ENCODE results near the gene WWP2.
"Not testable (repeated sequence)": the region's sequence is repeated elsewhere in the genome, so short reads cannot be mapped to it uniquely, and the experiment has no call there.

The WWP2 gene

DNA sequence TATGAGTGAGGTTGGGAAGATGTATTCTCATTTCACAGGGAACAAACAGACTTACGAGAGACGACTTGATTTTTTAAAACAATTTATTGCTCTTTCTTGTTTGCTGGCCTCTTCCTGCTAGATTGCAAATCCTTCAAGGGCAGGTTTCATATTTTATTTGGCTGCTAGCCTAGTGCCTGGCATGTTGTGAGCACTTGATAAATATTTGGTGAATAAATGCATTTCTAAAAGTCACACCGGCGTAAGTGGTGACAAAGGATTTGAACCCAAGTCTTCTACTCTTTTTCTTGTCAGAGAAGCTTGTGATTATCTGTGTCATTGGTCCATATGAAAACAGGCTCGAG is 1.4 kb downstream of the WWP2 start:
- DNase-seq: no peak
- H3K4me3 Mint-ChIP-seq: peak overlapping the region; percentile 89
- peaks cover 46% of the 10 kb centered on the region for H3K4me1 Mint-ChIP-seq (ENCODE audit: low read depth)

DNA sequence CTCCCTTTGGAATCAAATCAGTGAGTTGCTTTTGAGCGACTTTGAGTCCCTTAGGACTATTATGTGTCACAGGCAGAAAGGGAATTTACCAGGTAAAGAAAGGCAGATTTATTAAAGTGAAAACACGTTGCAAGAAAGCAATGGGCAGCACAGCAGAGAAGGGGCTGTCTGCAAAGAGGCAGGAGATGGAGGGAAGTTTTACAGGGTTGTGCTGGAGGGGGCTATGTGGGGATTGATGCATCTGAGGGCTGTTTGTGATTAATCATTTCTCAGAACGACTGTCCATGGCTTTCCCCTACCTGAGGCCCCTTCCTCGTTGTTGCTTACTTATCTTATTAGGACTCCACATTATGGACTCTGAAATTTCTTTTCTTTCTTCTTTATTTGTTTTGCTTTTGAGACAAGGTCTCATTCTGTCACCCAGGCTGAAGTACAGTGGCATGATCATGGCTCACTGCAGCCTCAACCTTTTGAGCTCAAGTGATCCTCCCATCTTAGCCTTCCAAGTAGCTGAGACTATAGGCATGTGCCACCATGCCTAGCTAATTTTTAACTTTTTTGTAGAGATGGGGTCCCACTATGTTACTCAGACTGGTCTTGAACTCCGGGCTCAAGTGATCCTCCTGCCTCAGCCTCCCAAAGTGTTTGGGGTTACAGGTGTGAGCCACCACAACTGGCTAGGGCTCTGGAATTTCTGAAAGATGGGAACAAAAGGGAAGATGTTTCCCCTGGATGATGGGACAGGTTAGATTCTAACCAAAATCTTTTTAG is 5.5 kb downstream of the WWP2 start:
- no peak for DNase-seq
- no peaks in the 10 kb centered on the region for H3K9me3 Mint-ChIP-seq
- peaks cover 62% of the 10 kb centered on the region for H3K4me1 Mint-ChIP-seq (ENCODE audit: low read depth)
- no peak overlapping the region for H3K4me3 Mint-ChIP-seq
- H3K27me3 Mint-ChIP-seq: no peaks in the 10 kb centered on the region
- H3K27ac Mint-ChIP-seq: peak overlapping the region; percentile 69
- H3K36me3 Mint-ChIP-seq (ENCODE audit: low read depth): peaks cover under 1% of the 10 kb centered on the region

More for the DNA sequence above, 1.4 kb downstream of the WWP2 start:
- Mint-ChIP-seq H3K27me3 (no peaks in the 10 kb centered on the region), H3K9me3 (no peaks in the 10 kb centered on the region), H3K36me3 (ENCODE audit: low read depth) (peaks cover 5% of the 10 kb centered on the region), H3K27ac (peak overlapping the region; percentile 97)

DNA sequence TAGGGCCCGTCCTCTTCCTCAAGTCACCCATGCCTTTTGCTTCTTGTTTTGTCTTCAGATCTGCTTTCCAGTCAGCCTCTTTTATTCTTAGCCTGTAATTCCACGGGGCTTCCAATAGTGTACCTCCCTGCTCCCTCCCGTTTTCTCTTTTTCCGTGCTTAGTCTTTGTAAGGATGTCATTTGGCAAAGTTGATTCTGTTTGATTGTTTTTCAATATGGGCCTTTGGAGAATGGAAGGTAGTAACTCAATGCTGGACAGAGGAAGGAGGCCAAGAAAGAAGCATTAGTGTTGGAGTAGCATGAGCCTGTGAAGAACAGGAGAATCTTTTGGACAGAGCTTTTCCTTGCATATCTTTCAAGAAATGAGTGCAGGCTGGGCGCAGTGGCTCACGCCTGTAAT is 6.5 kb downstream of the WWP2 start:
- Mint-ChIP-seq H3K4me3 (no peak overlapping the region), H3K27me3 (no peaks in the 10 kb centered on the region), H3K4me1 (ENCODE audit: low read depth) (peaks cover 62% of the 10 kb centered on the region), H3K27ac (no peak overlapping the region), H3K9me3 (no peaks in the 10 kb centered on the region), H3K36me3 (ENCODE audit: low read depth) (no peaks in the 10 kb centered on the region)
- no peak for DNase-seq

DNA sequence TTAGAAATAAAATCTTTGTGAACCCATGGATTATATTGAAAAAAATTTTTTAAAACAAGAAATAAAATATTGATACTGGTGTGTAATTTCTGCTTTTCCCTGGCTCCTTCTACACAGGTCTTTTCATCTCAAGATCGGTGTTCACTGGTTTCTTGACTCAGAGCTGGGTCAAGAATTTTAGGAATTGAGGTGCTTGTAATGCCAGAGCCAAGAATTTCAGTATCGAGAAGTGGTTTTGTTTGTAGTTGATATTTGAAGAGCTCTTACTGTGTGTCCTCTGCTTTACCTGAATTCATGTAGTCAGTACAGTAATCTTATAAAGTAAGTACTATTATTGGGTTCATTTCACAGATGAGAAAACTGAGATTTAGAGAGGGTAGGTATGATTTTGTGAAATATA is 7.3 kb downstream of the WWP2 start:
- Mint-ChIP-seq H3K9me3 (no peaks in the 10 kb centered on the region), H3K4me1 (ENCODE audit: low read depth) (peaks cover 65% of the 10 kb centered on the region), H3K4me3 (no peak overlapping the region), H3K27me3 (no peaks in the 10 kb centered on the region), H3K36me3 (ENCODE audit: low read depth) (peaks cover 4% of the 10 kb centered on the region), H3K27ac (no peak overlapping the region)
- DNase-seq: no peak

DNA sequence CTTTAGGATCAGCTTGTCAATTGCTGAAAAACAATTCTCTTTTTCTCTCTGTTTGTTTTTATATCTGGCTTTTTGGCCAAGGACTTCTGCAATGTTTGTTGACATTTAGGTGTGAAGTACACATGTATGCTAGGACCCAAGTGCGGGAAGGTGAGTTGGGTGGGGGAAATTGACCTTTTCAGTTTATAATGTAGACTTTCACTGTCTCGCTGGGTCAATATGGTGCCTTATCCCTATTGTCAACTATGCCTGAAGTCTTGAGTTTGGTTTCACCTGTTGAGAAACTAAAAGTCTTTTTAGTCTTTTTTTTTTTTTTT is 9.5 kb downstream of the WWP2 start:
- H3K4me3 Mint-ChIP-seq: no peak overlapping the region
- DNase-seq: no peak
- H3K27me3 Mint-ChIP-seq: no peaks in the 10 kb centered on the region
- H3K9me3 Mint-ChIP-seq: peaks cover 13% of the 10 kb centered on the region
- H3K27ac Mint-ChIP-seq: peak overlapping the region; percentile 67
- H3K4me1 Mint-ChIP-seq (ENCODE audit: low read depth): peaks cover 59% of the 10 kb centered on the region
- peaks cover 23% of the 10 kb centered on the region for H3K36me3 Mint-ChIP-seq (ENCODE audit: low read depth)

DNA sequence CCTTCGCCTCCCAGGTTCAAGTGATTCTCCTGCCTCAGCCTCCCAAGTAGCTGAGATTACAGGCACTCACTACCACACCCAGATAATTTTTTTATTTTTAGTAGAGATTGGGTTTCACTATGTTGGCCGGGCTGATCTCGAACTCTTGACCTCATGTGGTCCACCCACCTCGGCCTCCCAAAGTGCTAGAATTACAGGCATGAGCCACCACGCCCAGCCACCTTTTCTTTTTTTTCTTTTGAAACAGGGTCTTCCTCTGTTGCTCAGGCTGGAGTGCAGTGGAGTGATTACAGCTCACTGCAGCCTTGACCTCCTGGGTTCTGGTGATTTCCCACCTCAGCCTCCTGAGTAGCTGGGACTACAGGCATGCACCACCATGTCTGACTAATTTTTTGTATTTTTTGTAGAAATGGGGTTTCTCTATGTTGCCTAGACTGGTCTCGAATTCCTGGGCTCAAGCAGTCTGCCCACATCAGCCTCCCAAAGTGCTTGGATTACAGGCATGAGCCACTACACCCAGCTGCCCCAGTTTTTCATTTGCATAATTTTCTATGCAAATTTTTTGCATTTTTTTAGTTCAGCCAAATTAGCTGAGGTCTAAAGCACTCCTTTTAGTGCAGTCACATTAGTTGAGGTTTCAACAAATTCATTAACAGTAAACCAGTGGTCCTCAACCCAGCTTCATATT is 11.3 kb downstream of the WWP2 start:
- H3K27me3 Mint-ChIP-seq: no peaks in the 10 kb centered on the region
- peaks cover 45% of the 10 kb centered on the region for H3K4me1 Mint-ChIP-seq (ENCODE audit: low read depth)
- H3K9me3 Mint-ChIP-seq: peaks cover 13% of the 10 kb centered on the region
- no peak overlapping the region for H3K4me3 Mint-ChIP-seq
- no peak for DNase-seq
- peak overlapping the region; percentile 67 for H3K27ac Mint-ChIP-seq
- H3K36me3 Mint-ChIP-seq (ENCODE audit: low read depth): peaks cover 23% of the 10 kb centered on the region

DNA sequence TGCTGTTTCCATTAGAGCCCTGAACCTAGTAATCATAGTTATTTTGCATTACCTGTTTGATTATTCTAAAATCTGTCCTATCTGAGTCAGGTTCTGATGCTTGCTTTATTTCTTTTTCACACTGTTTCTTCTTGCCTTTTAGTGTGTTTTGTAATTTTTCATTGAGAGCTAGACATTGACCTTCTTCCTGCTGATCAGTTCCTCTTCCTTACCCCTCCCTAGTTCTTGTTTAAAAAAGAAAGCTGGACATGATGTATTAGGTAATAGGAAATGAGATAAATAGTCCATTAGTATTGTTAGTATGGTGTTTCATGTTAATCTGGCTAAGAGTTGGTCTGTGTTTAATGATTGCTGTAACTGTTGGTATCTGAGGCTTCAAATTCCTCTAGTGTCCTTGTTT is 13.4 kb downstream of the WWP2 start:
- Mint-ChIP-seq H3K4me1 (ENCODE audit: low read depth) (peaks cover 39% of the 10 kb centered on the region), H3K36me3 (ENCODE audit: low read depth) (peaks cover 31% of the 10 kb centered on the region), H3K27me3 (no peaks in the 10 kb centered on the region), H3K27ac (no peak overlapping the region), H3K4me3 (no peak overlapping the region), H3K9me3 (peaks cover 13% of the 10 kb centered on the region)
- DNase-seq: no peak

DNA sequence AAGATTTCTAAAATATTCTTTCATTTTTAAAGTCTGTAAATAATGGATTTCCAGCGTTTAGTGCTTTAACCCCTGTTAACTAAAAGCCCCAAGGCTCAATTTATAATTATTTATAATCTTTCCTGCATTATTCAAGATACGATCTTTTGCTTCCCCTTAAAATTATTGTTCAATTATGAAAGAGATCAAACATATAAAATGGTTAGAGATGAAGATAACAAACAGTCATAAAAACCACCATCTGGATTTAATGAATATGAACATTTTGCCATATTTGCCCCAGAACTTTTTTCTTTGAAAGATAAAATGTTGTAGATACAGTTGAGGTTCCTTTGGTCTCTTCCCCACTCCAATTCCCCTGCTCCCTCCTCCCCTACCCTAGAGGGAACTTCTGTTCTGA is 17.6 kb downstream of the WWP2 start:
- Mint-ChIP-seq H3K27ac (no peak overlapping the region), H3K36me3 (ENCODE audit: low read depth) (peaks cover 38% of the 10 kb centered on the region), H3K27me3 (no peaks in the 10 kb centered on the region), H3K4me1 (ENCODE audit: low read depth) (peaks cover 12% of the 10 kb centered on the region), H3K4me3 (no peak overlapping the region), H3K9me3 (peaks cover 13% of the 10 kb centered on the region)
- DNase-seq: no peak

DNA sequence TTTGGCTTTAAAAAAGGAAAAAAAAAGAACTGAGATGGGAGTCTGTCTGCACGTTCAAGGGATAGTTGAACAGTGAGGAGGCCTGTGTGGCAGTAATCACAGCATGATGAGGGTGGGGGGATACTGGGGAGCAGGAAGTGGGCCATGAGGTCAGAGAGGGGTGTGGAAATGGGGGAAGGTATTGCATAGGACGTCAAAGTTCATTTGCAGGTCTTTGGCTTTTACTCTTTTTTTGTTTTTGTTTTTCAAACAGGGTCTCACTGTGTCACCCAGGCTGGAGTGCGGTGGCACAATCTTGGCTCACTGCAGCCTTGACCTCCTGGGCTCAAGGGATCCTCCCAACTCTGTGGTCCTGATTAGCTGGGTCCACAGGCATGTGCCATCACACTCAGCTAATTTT is 19.0 kb downstream of the WWP2 start:
- Mint-ChIP-seq H3K9me3 (peaks cover under 1% of the 10 kb centered on the region), H3K27ac (peak overlapping the region; percentile 77), H3K4me3 (no peak overlapping the region), H3K4me1 (ENCODE audit: low read depth) (peaks cover 8% of the 10 kb centered on the region), H3K36me3 (ENCODE audit: low read depth) (peaks cover 31% of the 10 kb centered on the region), H3K27me3 (no peaks in the 10 kb centered on the region)
- DNase-seq: no peak

DNA sequence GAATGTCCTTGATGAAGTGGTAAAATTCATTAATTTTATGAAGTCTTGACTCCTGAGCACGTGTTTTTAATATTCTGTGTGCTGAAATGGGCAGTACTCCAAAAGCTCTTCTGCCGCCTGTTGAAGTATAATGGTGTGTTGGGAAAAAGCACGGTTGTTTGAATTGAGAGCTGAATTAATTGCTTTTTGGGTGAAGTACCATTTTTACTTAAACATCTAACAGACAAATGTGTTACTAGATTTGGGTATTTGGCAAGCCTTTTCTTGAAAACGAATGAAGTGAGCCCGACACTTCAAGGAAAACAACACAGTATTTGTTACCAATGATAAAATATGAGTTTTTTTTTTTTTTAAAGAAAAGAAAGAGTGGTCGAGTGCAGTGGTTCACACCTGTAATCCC is 22.5 kb downstream of the WWP2 start:
- Mint-ChIP-seq H3K4me1 (ENCODE audit: low read depth) (peaks cover 8% of the 10 kb centered on the region), H3K4me3 (no peak overlapping the region), H3K27me3 (no peaks in the 10 kb centered on the region), H3K9me3 (no peaks in the 10 kb centered on the region), H3K27ac (no peak overlapping the region), H3K36me3 (ENCODE audit: low read depth) (peaks cover 51% of the 10 kb centered on the region)
- DNase-seq: no peak

DNA sequence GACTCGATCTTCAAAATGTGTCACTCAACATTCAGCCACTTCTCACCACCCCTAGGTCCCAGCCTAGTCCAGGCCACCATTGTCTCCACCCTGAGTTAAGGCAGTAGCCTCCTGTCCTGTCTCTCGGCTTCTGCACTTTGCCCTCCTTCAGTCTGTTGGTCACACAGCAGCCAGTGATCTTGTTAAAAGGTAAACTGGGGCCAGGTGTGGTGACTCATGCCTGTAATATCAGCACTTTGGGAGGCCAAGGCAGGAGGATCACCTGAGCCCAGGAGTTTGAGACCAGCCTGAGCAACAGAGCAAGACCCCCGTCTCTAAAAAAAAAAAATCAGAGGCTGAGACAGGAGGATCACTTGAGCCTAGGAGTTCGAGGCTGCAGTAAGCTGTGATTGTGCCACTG is 25.8 kb downstream of the WWP2 start:
- Mint-ChIP-seq H3K4me3 (no peak overlapping the region), H3K36me3 (ENCODE audit: low read depth) (peaks cover 59% of the 10 kb centered on the region), H3K4me1 (ENCODE audit: low read depth) (no peaks in the 10 kb centered on the region), H3K27me3 (no peaks in the 10 kb centered on the region), H3K27ac (peak overlapping the region; percentile 5), H3K9me3 (no peaks in the 10 kb centered on the region)
- DNase-seq: no peak

DNA sequence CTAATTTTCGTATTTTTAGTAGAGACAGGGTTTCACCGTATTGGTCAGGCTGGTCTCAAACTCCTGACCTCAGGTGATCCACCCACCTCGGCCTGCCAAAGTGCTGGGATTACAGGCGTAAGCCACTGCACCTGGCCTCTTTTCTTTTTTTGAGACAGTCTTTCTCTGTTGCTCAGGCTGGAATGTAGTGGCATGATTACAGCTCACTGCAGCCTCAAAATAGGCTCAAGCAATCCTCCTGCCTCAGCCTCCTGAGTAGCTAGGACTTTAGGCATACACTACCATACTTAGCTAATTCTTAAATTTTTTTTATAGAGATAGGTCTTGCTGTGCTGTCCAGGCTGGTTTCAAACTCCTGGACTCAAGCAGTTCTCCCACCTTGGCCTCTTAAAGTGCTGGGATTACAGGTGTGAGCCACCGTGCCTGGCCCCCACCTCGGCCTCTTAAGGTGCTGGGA is 29.3 kb downstream of the WWP2 start:
- not testable (repeated sequence) for H3K4me1 Mint-ChIP-seq (ENCODE audit: low read depth); H3K4me3 Mint-ChIP-seq; H3K27me3 Mint-ChIP-seq; DNase-seq; H3K27ac Mint-ChIP-seq; H3K9me3 Mint-ChIP-seq
- H3K36me3 Mint-ChIP-seq (ENCODE audit: low read depth): peaks cover 49% of the 10 kb centered on the region

DNA sequence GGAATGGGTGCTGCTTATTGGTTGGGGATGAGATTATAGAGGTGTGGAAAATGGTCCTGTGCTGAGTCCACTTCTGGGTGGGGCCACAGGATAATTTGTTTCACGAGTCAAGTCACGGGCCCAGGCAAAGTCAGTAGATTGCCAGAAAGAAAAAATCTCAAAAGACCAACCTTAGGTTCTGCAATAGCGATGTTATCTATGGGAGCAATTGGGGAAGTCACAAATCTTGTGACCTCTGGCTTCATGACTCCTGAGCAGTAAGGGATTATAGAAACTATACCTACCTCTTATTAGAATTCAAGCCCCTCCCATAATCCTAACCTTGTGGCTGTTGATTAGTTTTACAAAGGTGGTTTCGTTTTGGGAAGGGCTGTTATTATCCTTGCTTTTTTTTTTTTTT is 31.4 kb downstream of the WWP2 start:
- DNase-seq: no peak
- Mint-ChIP-seq H3K4me3 (no peak overlapping the region), H3K36me3 (ENCODE audit: low read depth) (peaks cover 40% of the 10 kb centered on the region), H3K27ac (no peak overlapping the region), H3K9me3 (no peaks in the 10 kb centered on the region), H3K27me3 (no peaks in the 10 kb centered on the region), H3K4me1 (ENCODE audit: low read depth) (peaks cover 1% of the 10 kb centered on the region)

DNA sequence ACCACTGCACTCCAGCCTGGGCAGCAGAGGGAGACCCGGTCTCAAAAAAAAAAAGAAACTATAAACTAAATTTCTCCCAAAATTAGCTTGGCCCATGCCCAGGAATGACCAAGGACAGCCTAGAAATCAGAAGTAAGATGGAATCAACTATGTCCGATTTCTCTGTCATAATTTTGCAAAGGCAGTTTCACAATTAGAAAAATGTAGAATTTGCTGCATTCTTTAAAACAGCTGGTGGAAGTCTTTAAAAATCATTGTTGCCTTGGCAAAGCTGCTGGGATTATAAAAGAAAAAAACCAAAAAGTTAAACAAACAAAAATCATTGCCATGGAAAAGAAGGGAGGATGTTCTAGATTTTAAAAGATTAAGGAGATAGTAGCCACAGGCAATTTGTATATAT is 32.4 kb downstream of the WWP2 start:
- Mint-ChIP-seq H3K27ac (no peak overlapping the region), H3K36me3 (ENCODE audit: low read depth) (peaks cover 43% of the 10 kb centered on the region), H3K9me3 (no peaks in the 10 kb centered on the region)

DNA sequence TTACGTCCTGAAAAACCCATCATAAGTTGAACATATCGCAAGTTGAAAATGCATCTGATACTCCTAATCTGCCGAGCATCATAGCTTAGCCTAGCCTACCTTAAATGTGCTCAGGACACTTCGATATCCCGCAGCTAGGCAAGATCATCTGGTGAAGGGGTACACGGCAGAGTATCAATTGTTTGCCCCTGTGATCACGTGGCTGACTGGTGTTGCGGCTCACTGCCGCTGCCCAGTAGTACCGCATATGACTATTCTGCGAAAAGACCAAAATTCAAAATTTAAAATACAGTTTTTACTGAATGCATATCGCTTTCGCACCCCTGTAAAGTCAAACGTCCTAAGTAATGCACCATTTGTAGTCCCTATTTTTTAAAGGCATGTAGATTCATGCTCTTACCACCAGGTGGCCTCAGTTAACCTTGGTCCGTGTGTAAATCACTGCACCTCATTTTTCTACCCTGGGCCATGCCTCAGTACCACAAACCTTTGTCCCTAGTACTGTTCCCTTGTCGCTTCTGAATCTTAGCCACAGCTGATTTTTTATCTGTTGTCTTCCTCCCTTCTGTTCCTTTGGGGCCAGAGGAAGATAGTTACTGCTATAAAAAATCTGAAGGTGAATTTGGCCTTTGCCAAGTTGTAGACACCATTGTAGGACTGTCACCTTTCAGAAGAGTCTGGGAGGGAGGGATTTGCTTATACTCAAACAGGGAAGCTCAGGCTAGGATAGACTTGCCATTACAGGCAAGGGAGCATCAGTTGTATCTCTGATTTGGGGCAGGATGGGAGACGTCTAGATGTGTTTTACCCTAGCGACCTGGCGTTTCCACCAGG is 34.4 kb downstream of the WWP2 start:
- DNase-seq: no peak
- Mint-ChIP-seq H3K4me1 (ENCODE audit: low read depth) (peaks cover 1% of the 10 kb centered on the region), H3K27ac (no peak overlapping the region), H3K4me3 (no peak overlapping the region), H3K9me3 (no peaks in the 10 kb centered on the region), H3K27me3 (no peaks in the 10 kb centered on the region), H3K36me3 (ENCODE audit: low read depth) (peaks cover 48% of the 10 kb centered on the region)

More for the DNA sequence above, 32.4 kb downstream of the WWP2 start:
- Mint-ChIP-seq H3K4me3 (no peak overlapping the region), H3K4me1 (ENCODE audit: low read depth) (peaks cover 1% of the 10 kb centered on the region), H3K27me3 (no peaks in the 10 kb centered on the region)
- DNase-seq: no peak

Data from activated T-cell treated with anti-CD3 and anti-CD28 coated beads, Interleukin-2, amount 50 U/mL, for 24 hours (primary cell).